Neural progenitor cell (in vitro differentiated cells): ENCODE results near the gene ACSL4.

Experiments
- CTCF ChIP-seq: fragments of 200-600 bp; sonication (generic); IDR thresholded peaks from 2 replicates; pipeline ENCODE4 v1.5.1; 2017; ENCODE audit warnings: antibody characterized with exemption, mild to moderate bottlenecking
- EZH2 ChIP-seq: fragments of 200-600 bp; sonication (generic); IDR thresholded peaks from 2 replicates; pipeline ENCODE4 v1.6.1; 2017; ENCODE audit warnings: antibody characterized with exemption, mild to moderate bottlenecking, moderate library complexity
- EZH2phosphoT487 ChIP-seq: fragments of 200-600 bp; sonication (generic); IDR thresholded peaks from 2 replicates; pipeline ENCODE4 v1.6.1; 2017; ENCODE audit warnings: antibody characterized with exemption

GRCh38 chrX:109719264-109719663 is 13.8 kb downstream of the ACSL4 start:
- no peak for TF ChIP-seq CTCF
- no peak for TF ChIP-seq EZH2phosphoT487
- no peak for TF ChIP-seq EZH2
